ENCODE data around the gene ADA.
"Not testable (repeated sequence)": the region's sequence is repeated elsewhere in the genome, so short reads cannot be mapped to it uniquely, and the experiment has no call there.

- not testable (repeated sequence) for TF ChIP-seq CTCF (IDR thresholded peaks at IDR 0.05; ENCODE audit: insufficient read depth, low read depth, low read length); EZH2 (IDR thresholded peaks at IDR 0.05; ENCODE audit: insufficient read depth, low read length)
These were observed 20.9 kb upstream of the ADA start for GRCh38 chr20:44672318-44672902.
